GM12878 (cell line): ENCODE measurements around the gene NCKIPSD. TPM values are rescaled to one million over a fixed set of nuclear protein-coding genes. Genes with fewer than 3 reads are reported as not detected.

Source experiments
- ATAC-seq: fragments of 200-7000 bp; cut with Tn5 transposase; 3 replicates; pipeline ENCODE4 v1.9.1; 2020; ENCODE audit warnings: mild to moderate bottlenecking, moderate library complexity
- BruUV-seq: library from RNA; stranded (reverse); fragments of 400-500 nt; replicated peaks from 2 replicates; lab custom pipeline; 2021; lab: Mats Ljungman, UMichigan
- CTCF ChIA-PET: fragments of 300-600 bp; sonication (Branson Sonifier 250); formaldehyde crosslinking; extraction: SDS; loops from one replicate; lab custom pipeline; 2021; ENCODE audit warnings: inconsistent platforms; lab: Yijun Ruan, JAX
- POLR2A ChIA-PET: fragments of 350-600 bp; formaldehyde crosslinking; extraction: SDS; loops from one replicate; lab custom pipeline; 2021; ENCODE audit warnings: inconsistent platforms; lab: Charles Lee
- RAD21 ChIA-PET: fragments of 300-600 bp; sonication (Branson Sonifier 250); formaldehyde crosslinking; loops from one replicate; lab custom pipeline; 2023; ENCODE audit warnings: antibody characterized with exemption; ENCODE audit not compliant: unreplicated experiment; lab: Charles Lee
- SMC1A ChIA-PET: fragments of 300-600 bp; sonication (Branson Sonifier 250); formaldehyde crosslinking; loops from one replicate; lab custom pipeline; 2023; ENCODE audit not compliant: unreplicated experiment, uncharacterized antibody; lab: Charles Lee
- DNase-seq: peaks from one replicate; pipeline ENCODE4 v3.0.0-alpha.2; 2011; ENCODE audit warnings: low read depth, low spot score
- FAIRE-seq: peaks from 3 replicates; lab custom pipeline; 2011; peaks lifted over from hg19 to GRCh38; lab: Jason Lieb, UNC
- H2AFZ ChIP-seq: 2 replicates; pipeline ENCODE4 v1.6.0; 2011; ENCODE audit warnings: low read depth, low read length, control low read depth; ENCODE audit not compliant: control insufficient read depth
- H3K27ac ChIP-seq: 2 replicates; pipeline ENCODE4 v1.5.1; 2011; ENCODE audit warnings: control low read depth; ENCODE audit not compliant: control insufficient read depth, insufficient read depth
- H3K27me3 ChIP-seq, 2 experiments: replicated peaks in 1 of 2; 2 replicates each; pipeline versions ENCODE4 v1.6.0 to v1.6.1; 2011; ENCODE audit warnings: low read length in 1 of 2; ENCODE audit not compliant: control insufficient read depth in 2 of 2, insufficient read depth in 2 of 2
- H3K36me3 ChIP-seq, 2 experiments: 2 replicates each; pipeline ENCODE4 v1.5.1; 2011; ENCODE audit warnings: low read length in 1 of 2; ENCODE audit not compliant: control insufficient read depth in 2 of 2, insufficient read depth in 2 of 2
- H3K4me1 ChIP-seq: 2 replicates; pipeline ENCODE4 v1.6.1; 2011; ENCODE audit warnings: mild to moderate bottlenecking, low read length, moderate library complexity, mixed read lengths; ENCODE audit not compliant: control insufficient read depth, insufficient read depth
- H3K4me2 ChIP-seq: 2 replicates; pipeline ENCODE4 v1.6.0; 2011; ENCODE audit warnings: control low read depth; ENCODE audit not compliant: control insufficient read depth, insufficient read depth
- H3K4me3 ChIP-seq: fragments of 200-600 bp; sonication (generic); 2 replicates; pipeline ENCODE4 v1.5.1; 2016
- H3K79me2 ChIP-seq: 2 replicates; pipeline ENCODE4 v1.6.0; 2011; ENCODE audit warnings: low read length; ENCODE audit not compliant: control insufficient read depth, insufficient read depth
- H3K9ac ChIP-seq: 2 replicates; pipeline ENCODE4 v1.8.0; 2011; ENCODE audit warnings: low read length, control low read depth, mixed read lengths; ENCODE audit not compliant: control insufficient read depth, insufficient read depth
- H3K9me3 ChIP-seq: replicated peaks from 3 replicates; pipeline ENCODE4 v1.5.1; 2011; ENCODE audit warnings: mild to moderate bottlenecking, low read length; ENCODE audit not compliant: control insufficient read depth, insufficient read depth
- H4K20me1 ChIP-seq: 2 replicates; pipeline ENCODE4 v1.6.0; 2011; ENCODE audit not compliant: control insufficient read depth, insufficient read depth
- EP300 ChIP-seq, 2 experiments: fragments of 150-350 bp in 1 of 2; IDR thresholded peaks; 2 replicates each; pipeline ENCODE4 v1.6.1; 2011 to 2012; ENCODE audit warnings: low read depth in 2 of 2, low read length in 2 of 2, borderline replicate concordance in 1 of 2, improper control_type of control experiment in 1 of 2, inconsistent platforms in 1 of 2; ENCODE audit not compliant: control insufficient read depth in 1 of 2
- IRF4 ChIP-seq: IDR thresholded peaks from 2 replicates; pipeline ENCODE4 v1.6.1; 2011; ENCODE audit warnings: low read depth, low read length
- LARP7 ChIP-seq: fragments of 450-650 bp; IDR thresholded peaks from 2 replicates; pipeline ENCODE4 v1.6.1; 2017; ENCODE audit warnings: mild to moderate bottlenecking
- MEF2B ChIP-seq: fragments of 450-650 bp; IDR thresholded peaks from 2 replicates; pipeline ENCODE4 v1.6.1; 2018; ENCODE audit warnings: mild to moderate bottlenecking, moderate library complexity; ENCODE audit not compliant: partially characterized antibody, poor library complexity, severe bottlenecking
- NFIC ChIP-seq: IDR thresholded peaks from 2 replicates; pipeline ENCODE4 v1.6.1; 2012; ENCODE audit warnings: low read depth, mild to moderate bottlenecking, inconsistent platforms, low read length, moderate library complexity
- NFXL1 ChIP-seq: fragments of 450-650 bp; IDR thresholded peaks from 2 replicates; pipeline ENCODE4 v1.6.1; 2017; ENCODE audit warnings: antibody characterized with exemption, mild to moderate bottlenecking, borderline replicate concordance
- NR2C1 ChIP-seq: fragments of 450-650 bp; IDR thresholded peaks from 2 replicates; pipeline ENCODE4 v1.6.1; 2017; ENCODE audit warnings: antibody characterized with exemption, mild to moderate bottlenecking, moderate library complexity
- NR2C2 ChIP-seq: IDR thresholded peaks from 2 replicates; pipeline ENCODE4 v1.6.1; 2011; ENCODE audit warnings: borderline replicate concordance, low read depth; ENCODE audit not compliant: control insufficient read depth, insufficient read length
- PAX5 ChIP-seq: IDR thresholded peaks from 2 replicates; pipeline ENCODE4 v1.6.1; 2011; ENCODE audit warnings: low read depth, low read length, borderline replicate concordance
- PKNOX1 ChIP-seq: fragments of 450-650 bp; IDR thresholded peaks from 2 replicates; pipeline ENCODE4 v1.6.1; 2016; ENCODE audit warnings: mild to moderate bottlenecking
- POLR2A ChIP-seq: IDR thresholded peaks from 2 replicates; pipeline ENCODE4 v1.6.1; 2011; ENCODE audit warnings: low read depth, mild to moderate bottlenecking, low read length
- POLR2AphosphoS2 ChIP-seq: IDR thresholded peaks from 2 replicates; pipeline ENCODE4 v1.6.1; 2011; ENCODE audit warnings: low read depth, mild to moderate bottlenecking, low read length, improper control_type of control experiment, moderate library complexity
- WRNIP1 ChIP-seq: IDR thresholded peaks from 2 replicates; pipeline ENCODE4 v1.6.1; 2011; ENCODE audit warnings: low read depth, low read length, improper control_type of control experiment, borderline replicate concordance
- ZNF207 ChIP-seq: fragments of 450-650 bp; IDR thresholded peaks from 2 replicates; pipeline ENCODE4 v1.6.1; 2014; ENCODE audit warnings: antibody characterized with exemption, mild to moderate bottlenecking, borderline replicate concordance
- WGBS: methylation state at CpG from one replicate; pipeline ENCODE4 v1.1.6; 2016; ENCODE audit warnings: low lambda C conversion rate; ENCODE audit not compliant: insufficient replicate concordance, insufficient coverage; ENCODE audit errors: missing lambda C conversion rate; 5-methylcytosine and 5-hydroxymethylcytosine counted together
- in situ Hi-C: fragments of 300-500 bp; cut with MboI; formaldehyde crosslinking; loops from 9 replicates; pipeline ENCODE4 v1.14.3; 2018; ENCODE audit warnings: mixed read lengths
- intact Hi-C: fragments of 100-400 bp; cut with micrococcal nuclease; formaldehyde crosslinking; loops from one replicate; pipeline ENCODE4 v1.14.2; 2022; ENCODE audit not compliant: unreplicated experiment
- polyA plus RNA-seq, 11 experiments: library from polyadenylated mRNA; depleted of rRNA in 4 of 11; unstranded in 6 of 11; stranded (reverse) in 5 of 11; fragments of >200 nt; fragmentation: Nextera tagmentation in 4 of 11; fragmentation: Illumina TruSeq in 1 of 11; extraction: Ambion mirVana in 4 of 11; extraction: Trizol in 1 of 11; gene quantifications; 1 replicate in 1 of 11; 2 replicates in 10 of 11; pipeline versions ENCODE4 v1.2.1 to v1.2.3, GENCODE V29; 2011 to 2016; ENCODE audit warnings: inconsistent platforms in 2 of 11, missing spikeins in 2 of 11, low read depth in 1 of 11
- total RNA-seq, 4 experiments: library from RNA; depleted of rRNA in 3 of 4; stranded (reverse); fragments of >200 nt in 3 of 4; fragmentation: Illumina TruSeq in 1 of 4; extraction: Trizol in 1 of 4; gene quantifications; 2 replicates each; pipeline versions ENCODE4 v1.2.1 to v1.2.3, GENCODE V29; 2013 to 2021

Gene NCKIPSD
- total and polyA plus RNA-seq, 10 of the 15 experiments (the other 5 are each of a cell fraction or from before 2014, with no cell fraction given), result 0.93 to 31.6 (median 15.2) TPM

GRCh38 chr3:48689384-48689783 is 3.7 kb upstream of the NCKIPSD start:
- Histone ChIP-seq H3K36me3 (peaks cover 35 to 41% of the 10 kb centered on the region in 2 experiments), H3K9me3 (no peaks in the 10 kb centered on the region), H2AFZ (no peak overlapping the region), H3K9ac (no peak overlapping the region), H3K27me3 (no peaks in the 10 kb centered on the region), H3K4me1 (no peaks in the 10 kb centered on the region; the same call in 1 of the 2 replicates), H3K4me3 (no peak overlapping the region), H3K27ac (no peak overlapping the region)
- in situ Hi-C loops, result no loop called here
- CTCF ChIA-PET, result no interaction called here
- ATAC-seq (no peak), FAIRE-seq (no peak), DNase-seq (no peak)
- WGBS, result 59% methylated on average over 5 of the region's 5 CpGs
- SMC1A ChIA-PET, result no interaction called here
- no TSS peak for BruUV-seq
- TF ChIP-seq EP300 (IDR thresholded peaks at IDR 0.05; ENCODE audit: borderline replicate concordance in 1 of 2, control insufficient read depth in 1 of 2, low read depth in 2 of 2, low read length in 2 of 2) (no peak), POLR2A (peak; percentile 50)
- TF ChIP-seq, all 136 proteins: peak for 1
- Histone ChIP-seq H3K4me2 (no peak overlapping the region), H3K79me2 (peaks cover 12% of the 10 kb centered on the region), H4K20me1 (no peaks in the 10 kb centered on the region; the same call in none of the 2 replicates)
- ChIA-PET POLR2A (no interaction called here), RAD21 (no interaction called here)
- intact Hi-C loops, result no loop called here

DNA sequence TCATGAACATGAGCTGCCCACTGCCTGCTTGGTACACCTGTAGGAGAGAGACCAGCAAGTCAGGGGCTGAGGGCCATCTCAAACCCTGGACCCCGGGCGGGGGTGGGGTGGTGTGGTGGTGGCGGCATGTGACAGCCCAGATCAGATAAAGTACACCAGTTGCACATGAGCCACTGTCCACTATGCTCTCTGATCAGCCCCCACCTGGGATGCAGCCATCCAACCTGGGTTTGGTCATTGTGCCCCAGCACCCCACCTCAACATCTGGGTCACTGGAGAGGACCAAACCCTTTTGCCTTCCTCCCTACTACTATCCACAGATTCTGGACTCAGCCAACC is 3.0 kb upstream of the NCKIPSD start:
- H3K27me3 ChIP-seq, result no peaks in the 10 kb centered on the region
- RAD21 ChIA-PET, result interaction anchor here (0.6 kb wide), 1 partner anchor 262 kb away, joined by 3 read pairs; no protein-coding TSS in a partner anchor
- H3K4me2 ChIP-seq, result no peak overlapping the region
- H3K9me3 ChIP-seq, result no peaks in the 10 kb centered on the region
- H3K27ac ChIP-seq, result no peak overlapping the region
- H3K36me3 ChIP-seq, result peaks cover 31 to 37% of the 10 kb centered on the region in 2 experiments
- H3K79me2 ChIP-seq, result peaks cover 19% of the 10 kb centered on the region
- H2AFZ ChIP-seq, result no peak overlapping the region
- 97% methylated on average over 3 of the region's 3 CpGs for WGBS
- ATAC-seq (no peak), FAIRE-seq (no peak), DNase-seq (no peak)
- POLR2A ChIA-PET, result no interaction called here
- no peaks in the 10 kb centered on the region; the same call in 1 of the 2 replicates for H4K20me1 ChIP-seq
- peaks cover 4% of the 10 kb centered on the region; the same call in 1 of the 2 replicates for H3K4me1 ChIP-seq
- H3K4me3 ChIP-seq, result no peak overlapping the region
- H3K9ac ChIP-seq, result no peak overlapping the region
- SMC1A ChIA-PET, result no interaction called here
- BruUV-seq, result no TSS peak
- intact Hi-C loops, result no loop called here
- CTCF ChIA-PET, result interaction anchor here (0.6 to 1.4 kb wide), 4 partner anchors 14 to 253 kb away, joined by 3 to 4 read pairs (median 3); no protein-coding TSS in a partner anchor
- in situ Hi-C loops, result no loop called here
- TF ChIP-seq PKNOX1 (no peak), IRF4 (no peak), WRNIP1 (no peak), PAX5 (no peak), NR2C2 (no peak), MEF2B (no peak), NFIC (no peak), POLR2AphosphoS2 (no peak), NFXL1 (no peak), ZNF207 (no peak), LARP7 (no peak), NR2C1 (no peak)
